Fibroblast of mammary gland (primary cell): ENCODE results near the gene CACNA1G.
A peak's percentile ranks its signal among the peaks of the same experiment; 100 is the strongest.

Source experiments
- DNase-seq: peaks from one replicate; pipeline ENCODE4 v3.0.0-alpha.2; 2010; ENCODE audit warnings: low read depth
- H3K4me3 ChIP-seq: 2 replicates; pipeline ENCODE4 v1.5.1; 2011; ENCODE audit warnings: low read depth, mild to moderate bottlenecking, low read length, moderate library complexity; ENCODE audit not compliant: control insufficient read depth
- TF ChIP-seq, protein P1 (sequence below): conservative IDR thresholded peaks from 2 replicates; pipeline ENCODE4 v1.5.1; 2011; ENCODE audit warnings: low read depth, low read length, inconsistent platforms; ENCODE audit not compliant: control insufficient read depth, insufficient read depth

CACNA1G gene

DNA sequence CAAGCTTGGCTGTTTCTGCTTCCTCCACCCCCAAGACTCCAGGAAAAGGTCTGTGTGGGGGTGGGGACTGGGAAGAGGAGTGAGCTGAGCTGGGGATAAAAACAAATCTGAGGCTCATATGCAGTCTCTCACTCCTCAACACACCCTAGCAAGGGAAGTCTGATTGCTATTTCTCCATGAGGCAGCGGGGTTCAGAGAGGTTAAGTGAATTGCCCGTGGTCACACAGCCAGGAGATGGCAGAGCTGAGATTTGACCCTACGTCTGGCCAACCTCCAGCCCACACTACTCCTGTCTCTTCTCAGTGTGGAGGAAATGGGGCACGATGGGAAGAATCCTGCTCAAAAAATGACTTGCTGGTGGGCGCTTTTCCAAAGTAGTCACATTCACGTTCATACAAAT is 69.4 kb downstream of the CACNA1G start:
- TF ChIP-seq, protein P1, sequence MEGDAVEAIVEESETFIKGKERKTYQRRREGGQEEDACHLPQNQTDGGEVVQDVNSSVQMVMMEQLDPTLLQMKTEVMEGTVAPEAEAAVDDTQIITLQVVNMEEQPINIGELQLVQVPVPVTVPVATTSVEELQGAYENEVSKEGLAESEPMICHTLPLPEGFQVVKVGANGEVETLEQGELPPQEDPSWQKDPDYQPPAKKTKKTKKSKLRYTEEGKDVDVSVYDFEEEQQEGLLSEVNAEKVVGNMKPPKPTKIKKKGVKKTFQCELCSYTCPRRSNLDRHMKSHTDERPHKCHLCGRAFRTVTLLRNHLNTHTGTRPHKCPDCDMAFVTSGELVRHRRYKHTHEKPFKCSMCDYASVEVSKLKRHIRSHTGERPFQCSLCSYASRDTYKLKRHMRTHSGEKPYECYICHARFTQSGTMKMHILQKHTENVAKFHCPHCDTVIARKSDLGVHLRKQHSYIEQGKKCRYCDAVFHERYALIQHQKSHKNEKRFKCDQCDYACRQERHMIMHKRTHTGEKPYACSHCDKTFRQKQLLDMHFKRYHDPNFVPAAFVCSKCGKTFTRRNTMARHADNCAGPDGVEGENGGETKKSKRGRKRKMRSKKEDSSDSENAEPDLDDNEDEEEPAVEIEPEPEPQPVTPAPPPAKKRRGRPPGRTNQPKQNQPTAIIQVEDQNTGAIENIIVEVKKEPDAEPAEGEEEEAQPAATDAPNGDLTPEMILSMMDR, result no peak
- H3K4me3 ChIP-seq, result no peak overlapping the region
- no peak for DNase-seq

DNA sequence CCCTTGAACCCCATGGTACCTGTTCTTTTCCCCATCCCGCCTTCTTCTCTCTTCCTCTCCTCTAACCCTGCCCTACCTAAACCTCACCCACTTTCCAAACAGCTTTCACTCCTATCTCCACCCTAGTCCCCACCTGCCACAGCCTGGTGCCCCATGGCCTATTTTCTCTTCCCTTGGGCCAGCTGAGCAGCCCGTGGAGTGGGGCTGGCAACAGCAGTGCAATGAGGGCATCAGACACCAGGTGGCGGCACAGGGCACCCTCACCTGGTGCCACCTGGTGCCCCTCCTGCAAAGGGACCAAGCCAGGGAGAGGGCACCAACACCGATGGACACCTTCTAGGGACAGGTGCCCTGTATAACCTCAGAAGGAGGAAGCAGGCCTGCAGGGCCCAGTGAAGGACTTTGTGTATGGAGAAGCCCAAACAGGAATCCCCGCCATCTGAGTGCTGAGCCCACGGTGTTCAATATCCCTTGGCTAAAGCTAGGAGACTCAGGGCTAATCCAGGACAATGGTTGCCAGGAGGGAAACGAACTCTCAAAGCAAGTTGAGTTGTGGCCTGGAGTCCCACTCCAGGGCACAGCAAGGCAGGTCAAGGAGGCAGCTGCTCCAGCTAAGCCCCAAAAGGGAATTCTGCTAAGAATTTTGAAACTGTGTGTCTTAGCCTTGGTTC is 70.1 kb downstream of the CACNA1G start:
- DNase-seq, result no peak
- H3K4me3 ChIP-seq, result no peak overlapping the region
- TF ChIP-seq, protein P1, result peak; percentile 69

DNA sequence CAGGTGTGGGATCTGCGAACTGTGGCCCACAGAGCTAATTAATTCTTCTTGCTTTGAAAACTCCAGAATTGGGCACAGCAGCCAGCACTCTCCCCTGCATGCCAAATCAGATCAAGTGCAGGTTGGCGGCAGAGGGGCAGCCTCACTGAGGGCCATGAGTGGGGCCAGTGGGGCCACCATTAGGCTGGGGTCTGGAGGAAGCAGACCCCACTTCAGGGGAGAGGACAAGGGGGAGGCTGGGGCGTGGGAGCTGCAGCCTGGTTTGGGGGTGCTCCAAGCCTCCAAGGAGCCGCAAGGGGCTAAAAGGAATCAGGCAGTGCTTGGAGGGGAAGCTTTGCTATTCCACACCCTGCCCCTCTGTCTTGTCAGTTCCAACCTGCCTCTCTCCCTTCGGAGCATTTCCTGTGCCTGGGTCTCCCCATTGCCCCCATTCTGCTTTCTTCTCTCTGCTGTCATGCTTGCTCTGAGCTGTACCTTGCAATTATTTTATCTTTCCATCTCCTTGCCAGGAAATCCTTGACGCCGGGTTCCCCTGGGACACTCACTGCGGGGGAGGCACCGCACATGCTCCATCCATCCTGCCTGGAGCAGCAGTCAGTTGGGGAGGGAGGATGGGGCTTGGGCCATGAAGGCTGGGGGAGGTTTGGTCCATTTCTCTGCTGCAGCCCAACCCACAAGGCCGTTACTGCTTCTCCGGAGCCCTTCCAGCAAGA is 70.8 kb downstream of the CACNA1G start:
- TF ChIP-seq, protein P1, result no peak
- peak; percentile 56 for DNase-seq
- H3K4me3 ChIP-seq, result no peak overlapping the region

DNA sequence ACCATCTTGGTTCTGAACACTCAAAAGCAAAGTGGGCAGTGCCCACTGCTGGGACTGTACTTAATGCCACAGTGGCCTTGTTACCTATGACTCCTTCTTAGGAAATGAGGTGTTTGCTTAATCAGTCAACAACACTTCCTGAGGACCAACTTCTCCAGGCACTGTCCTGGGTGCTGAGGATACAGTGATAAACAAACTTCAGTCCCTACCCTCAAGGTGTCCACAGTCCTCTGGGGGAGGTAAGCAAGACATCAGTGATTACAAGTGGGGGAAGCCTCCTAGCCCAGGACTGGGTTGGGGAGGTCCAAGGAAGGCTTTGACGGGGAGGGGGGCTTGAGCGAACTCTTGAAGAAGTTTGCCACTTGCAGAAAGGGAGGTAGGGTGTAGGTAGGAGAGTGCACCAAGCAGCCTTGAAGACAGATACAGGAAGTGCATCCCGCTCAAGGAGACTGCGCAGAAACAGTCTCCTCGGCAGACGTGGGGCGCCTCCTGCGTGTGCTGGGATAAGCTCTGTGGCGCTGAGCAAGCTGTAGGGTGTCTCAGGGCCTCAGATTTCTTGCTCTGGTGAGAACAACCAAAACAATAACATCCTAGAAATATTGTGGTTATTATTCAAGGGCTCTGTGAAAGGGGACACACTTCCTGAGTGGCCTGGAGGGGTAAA is 71.5 kb downstream of the CACNA1G start:
- TF ChIP-seq, protein P1, result no peak
- DNase-seq, result no peak
- no peak overlapping the region for H3K4me3 ChIP-seq

DNA sequence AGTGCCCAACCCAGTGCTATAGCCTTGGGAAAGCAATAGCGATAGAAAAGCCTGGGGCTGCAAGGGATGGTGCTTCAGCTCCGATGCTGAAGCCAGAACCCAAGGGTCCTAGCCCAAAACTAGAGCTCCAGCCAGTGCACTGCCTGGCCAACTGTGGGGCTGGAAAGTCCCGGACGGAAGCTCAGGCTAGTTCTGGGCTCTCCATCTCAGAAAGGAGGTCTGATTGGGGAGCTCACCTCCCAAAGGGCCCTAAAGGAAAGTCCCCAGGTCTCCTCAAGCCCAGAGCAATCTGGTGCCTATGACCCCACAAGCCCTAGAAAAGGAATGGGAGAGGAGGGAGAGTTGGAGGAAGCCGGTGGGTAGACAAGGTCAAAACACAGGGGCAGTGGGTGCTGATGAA is 72.1 kb downstream of the CACNA1G start:
- H3K4me3 ChIP-seq, result no peak overlapping the region
- DNase-seq, result no peak
- TF ChIP-seq, protein P1, result no peak

DNA sequence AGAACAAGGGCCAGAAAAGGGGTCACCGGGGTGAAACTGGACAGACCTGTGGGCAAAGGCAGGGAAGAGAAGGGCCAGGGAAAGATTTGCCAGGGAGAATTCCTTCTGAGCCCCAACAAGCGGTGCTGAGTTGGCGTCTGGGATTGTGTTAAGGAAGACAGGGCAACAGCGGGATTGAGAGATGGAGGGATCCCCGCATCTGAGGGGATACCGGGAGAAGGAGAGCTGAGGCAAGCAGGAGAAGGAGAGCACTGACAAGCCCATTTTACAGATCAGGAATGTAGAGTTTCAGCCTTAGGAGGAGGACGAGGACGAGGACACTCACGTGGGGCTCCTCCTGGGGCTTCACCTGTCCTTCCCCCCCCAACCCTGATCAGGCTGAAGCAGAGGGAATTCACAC is 73.2 kb downstream of the CACNA1G start:
- DNase-seq, result no peak
- no peak overlapping the region for H3K4me3 ChIP-seq
- TF ChIP-seq, protein P1, result no peak
